ENCODE results near the gene LIN7B.
"Not testable (repeated sequence)": the region's sequence is repeated elsewhere in the genome, so short reads cannot be mapped to it uniquely, and the experiment has no call there.

The LIN7B gene, protein sequence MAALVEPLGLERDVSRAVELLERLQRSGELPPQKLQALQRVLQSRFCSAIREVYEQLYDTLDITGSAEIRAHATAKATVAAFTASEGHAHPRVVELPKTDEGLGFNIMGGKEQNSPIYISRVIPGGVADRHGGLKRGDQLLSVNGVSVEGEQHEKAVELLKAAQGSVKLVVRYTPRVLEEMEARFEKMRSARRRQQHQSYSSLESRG
- 3.4 to 3.6 reads per million in 2 donors for total RNA-seq

GRCh38 chr19:49113762-49114629, at the start of gene LIN7B:
TSS of gene LIN7B (plus strand) at chr19:49114370. CDS start at chr19:49114405, 35 bp downstream.
- DNase-seq, result peak; percentile 53 to 78 (median 70)

GRCh38 chr19:49064768-49065611, 49.2 kb upstream of the LIN7B start, which contains the start of gene NTF4:
TSS of gene NTF4 (minus strand) at chr19:49064818. CDS start at chr19:49061997, 2,821 bp downstream.
- no peak for DNase-seq

DNA sequence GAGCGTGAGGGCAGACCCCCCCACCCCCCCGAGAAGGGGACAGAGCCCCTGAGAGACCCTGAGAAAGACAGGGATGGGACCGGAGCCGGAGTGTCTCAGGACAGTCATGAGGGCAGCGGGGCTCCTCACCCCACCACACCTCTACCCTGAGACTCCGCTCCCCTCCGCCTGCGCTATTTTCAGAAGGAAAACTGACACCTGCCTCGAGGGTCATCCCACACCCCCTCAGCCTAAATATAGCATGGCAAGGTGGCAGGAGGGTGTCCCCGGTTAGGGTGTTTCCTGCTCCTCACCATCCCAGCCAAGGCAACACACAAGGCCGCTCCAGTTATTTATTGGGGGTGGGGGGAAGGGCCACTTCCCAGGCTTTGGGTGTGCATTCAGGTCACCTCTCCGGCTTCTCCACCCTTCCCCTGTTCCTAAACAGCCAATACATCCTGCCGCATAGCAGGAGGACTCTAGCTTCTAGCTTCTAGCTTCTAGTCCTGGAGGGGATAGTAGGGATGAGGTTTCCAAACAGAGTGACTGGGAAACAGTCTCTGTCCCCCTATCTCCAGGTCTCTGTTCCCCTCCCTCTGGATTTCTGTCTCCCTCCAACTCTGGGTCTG, 48.2 kb upstream of the LIN7B start:
- DNase-seq, result no peak

DNA sequence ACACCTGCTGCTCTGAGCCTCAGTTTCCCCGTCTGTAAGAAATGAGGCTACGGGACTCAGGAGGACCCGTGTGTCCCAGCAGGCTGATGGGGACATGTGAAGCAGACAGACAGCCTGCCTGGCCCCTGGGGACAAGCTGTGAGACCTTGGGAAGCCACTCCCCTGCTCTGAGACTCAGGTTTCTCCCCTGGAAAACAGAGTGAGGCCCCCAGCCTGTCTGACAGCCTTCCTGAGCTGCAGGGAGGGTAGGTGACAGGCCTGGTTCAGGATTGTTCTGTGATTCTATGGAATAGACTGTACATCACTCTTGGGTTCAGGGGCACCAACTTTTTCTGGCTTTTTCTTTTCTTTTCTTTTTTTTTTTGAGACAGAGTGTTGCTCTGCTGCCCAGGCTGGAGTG, 46.6 kb upstream of the LIN7B start:
- no peak for DNase-seq

- no peak for DNase-seq
These were observed 45.1 kb upstream of the LIN7B start for GRCh38 chr19:49069026-49069425.

DNA sequence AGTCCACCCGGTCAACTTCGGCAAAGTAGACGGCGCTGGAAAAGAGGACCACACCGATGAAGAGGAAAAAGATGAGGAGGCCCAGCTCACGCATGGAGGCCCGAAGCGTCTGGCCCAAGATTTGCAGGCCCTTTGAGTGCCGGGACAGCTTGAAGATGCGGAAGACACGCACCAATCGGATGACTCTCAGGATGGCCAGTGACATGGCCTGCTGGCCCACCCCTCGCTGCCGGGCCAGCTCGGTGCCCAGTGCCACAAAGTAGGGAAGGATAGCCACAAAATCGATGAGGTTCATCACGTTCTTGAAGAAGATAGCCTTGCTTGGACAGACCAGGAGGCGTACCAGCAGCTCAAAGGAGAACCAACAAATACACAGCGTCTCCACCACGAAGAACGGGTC, 43.8 kb upstream of the LIN7B start:
- DNase-seq, result no peak

- DNase-seq, result peak in 1 of 5 experiments; percentile 47
These were observed 42.2 kb upstream of the LIN7B start for GRCh38 chr19:49071860-49072547.

DNA sequence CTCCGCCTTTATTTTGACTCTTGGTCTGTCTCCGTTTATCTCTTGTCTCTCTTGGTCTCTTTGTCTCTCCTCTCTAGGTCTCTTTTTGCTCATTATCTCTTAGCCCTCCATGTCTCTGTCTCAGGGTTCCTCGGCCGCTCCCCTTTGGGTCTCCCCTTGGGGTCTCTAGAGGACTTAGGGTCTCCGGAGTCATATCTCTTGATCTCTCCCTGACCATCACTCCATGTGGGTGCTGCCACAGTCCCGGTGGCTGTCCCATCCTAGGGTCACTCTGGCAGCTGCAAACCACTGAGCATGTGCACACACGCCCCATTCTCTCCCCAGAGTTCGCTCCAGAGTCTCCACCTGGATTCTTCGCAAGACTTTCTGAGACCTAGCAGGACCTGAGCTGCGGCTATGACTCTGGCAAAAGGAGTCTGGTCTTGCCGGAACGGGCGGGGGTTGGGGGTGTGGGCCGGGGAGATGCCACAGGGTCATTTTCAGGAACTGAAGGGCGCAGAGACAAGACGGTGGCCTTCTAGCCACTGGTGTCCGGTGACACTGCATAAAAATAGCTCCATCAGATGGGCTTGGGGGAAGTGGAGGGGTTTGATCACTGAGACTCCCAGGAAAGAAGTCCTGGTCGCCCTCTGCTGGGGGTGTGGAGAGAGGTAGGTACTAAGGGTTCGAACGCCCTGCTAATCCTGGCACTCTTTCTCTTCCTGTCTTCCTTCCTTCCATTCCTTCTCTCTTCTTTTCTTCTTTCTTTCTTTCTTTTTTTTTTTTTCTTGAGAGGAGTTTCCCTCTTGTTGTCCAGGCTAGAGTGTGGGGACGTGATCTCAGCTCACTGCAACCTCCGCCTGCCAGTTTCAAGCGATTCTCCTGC, 40.4 kb upstream of the LIN7B start:
- DNase-seq, result no peak

GRCh38 chr19:49074869-49075268, 39.3 kb upstream of the LIN7B start:
- DNase-seq, result not testable (repeated sequence)

- DNase-seq, result no peak
These were observed 33.8 kb upstream of the LIN7B start for GRCh38 chr19:49080392-49080791.

DNA sequence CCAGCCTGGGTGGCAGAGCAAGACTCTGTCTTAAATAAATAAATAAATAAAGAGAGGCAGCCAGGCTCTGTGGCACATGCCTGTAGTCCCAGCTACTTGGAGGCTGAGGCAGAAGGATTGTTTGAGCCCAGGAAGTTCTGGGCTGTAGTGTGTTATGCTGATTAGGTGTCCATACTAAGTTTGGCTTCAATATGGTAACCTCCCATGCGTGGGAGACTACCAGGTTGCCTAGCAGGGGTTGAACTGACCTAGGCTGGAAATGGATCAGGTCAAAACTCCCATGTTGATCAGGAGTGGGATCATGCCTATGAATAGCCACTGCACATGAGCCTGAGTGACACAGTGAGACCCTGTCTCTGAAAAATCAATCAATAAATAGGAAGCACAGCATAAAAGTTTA, 32.9 kb upstream of the LIN7B start:
- no peak for DNase-seq

DNA sequence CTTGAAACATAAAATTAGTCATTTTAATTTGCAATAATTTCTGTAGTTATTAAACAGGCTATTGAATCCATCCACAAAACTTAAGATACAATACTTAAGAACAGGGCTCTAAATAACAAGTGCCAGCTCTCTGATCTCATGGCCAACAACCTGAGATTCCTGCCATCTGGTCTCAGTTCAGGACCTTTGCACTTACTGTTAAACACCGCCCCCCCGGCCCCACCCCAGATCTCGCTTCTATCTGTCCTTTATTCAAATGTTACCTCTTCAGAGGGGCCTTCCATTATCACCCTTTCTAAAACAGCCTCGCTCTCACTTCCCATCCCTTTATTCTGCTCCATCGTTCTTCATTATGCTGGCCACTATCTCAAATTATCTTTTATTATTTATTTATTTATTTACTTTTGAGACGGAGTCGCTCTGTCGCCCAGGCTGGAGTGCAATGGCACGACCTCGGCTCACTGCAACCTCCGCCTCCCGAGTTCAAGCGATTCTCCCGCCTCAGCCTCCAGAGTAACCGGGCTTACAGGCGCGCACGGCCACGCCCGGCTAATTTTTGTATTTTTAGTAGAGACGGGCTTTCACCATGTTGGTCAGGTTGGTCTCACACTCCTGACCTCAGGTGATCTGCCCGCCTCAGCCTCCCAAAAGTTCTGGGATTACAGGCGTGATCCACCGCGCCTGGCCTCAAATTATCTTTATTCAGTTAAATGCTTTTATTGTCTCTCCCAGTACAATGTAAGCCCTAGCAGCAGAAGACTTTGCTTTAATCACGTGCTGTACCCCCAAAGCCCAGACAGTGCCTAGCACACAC, 29.8 kb upstream of the LIN7B start:
- DNase-seq, result no peak

DNA sequence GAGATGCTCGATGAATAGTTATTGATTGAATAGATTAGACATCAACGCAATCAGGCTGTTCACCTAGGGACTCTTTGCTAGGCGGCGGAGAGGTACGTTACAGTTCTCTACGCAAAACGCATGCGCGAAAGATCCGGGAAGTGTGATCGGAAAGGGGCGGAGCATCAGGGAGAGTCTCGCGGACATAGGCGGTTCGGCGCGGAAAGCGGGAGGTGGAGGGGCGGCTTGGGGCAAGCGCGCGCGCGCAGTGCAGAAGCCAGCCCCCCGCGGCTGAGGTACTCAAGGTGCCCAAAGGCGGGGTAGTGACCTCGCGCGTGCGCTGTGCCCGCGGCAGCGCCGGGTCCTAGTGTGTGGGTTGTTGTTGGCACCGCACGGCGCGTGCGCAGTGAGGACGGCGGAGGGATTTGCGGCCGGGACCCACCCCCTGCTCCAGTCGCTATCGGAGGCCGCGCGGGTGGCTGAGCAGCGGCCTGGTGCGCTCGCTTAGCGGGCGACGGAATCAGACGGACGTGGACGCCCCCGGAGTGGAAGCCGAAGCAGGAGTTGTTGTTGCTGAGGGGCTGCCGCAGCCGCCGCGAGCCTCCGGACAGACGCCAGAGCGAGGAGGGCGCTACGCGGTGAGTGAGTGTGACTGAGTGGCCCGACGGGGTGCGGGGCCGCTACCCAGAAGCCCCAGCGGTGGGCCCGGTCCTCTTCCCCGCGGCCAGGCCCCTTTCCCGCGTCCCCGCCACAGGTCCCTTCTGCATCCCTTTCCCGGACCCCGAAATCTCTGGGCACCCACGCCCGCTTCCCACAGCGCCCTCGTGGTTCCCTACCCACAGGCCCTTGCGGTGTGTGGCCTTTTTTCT, 28.9 kb upstream of the LIN7B start, which contains the start of gene SNRNP70:
Gene SNRNP70, plus strand, starts transcription at position 432 of the 848 bp plus-strand sequence. CDS start 964 bp downstream, outside the sequence.
- peak; percentile 98 to 100 (median 99) for DNase-seq

GRCh38 chr19:49085868-49086232, 28.3 kb upstream of the LIN7B start:
- no peak for DNase-seq

DNA sequence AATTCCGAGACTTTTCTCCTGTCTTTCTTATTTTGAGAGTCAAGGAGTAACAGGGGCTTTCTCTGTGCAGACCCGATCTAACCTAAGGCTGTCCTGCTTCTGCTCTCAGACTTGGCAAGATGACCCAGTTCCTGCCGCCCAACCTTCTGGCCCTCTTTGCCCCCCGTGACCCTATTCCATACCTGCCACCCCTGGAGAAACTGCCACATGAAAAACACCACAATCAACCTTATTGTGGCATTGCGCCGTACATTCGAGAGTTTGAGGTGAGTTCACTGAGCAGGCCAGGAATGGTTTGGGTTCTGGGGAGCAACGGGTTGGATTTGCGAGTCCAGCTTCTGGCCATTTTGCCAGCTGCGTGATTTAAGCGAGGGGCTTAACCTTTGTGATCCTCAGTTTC, 27.9 kb upstream of the LIN7B start:
- no peak for DNase-seq

DNA sequence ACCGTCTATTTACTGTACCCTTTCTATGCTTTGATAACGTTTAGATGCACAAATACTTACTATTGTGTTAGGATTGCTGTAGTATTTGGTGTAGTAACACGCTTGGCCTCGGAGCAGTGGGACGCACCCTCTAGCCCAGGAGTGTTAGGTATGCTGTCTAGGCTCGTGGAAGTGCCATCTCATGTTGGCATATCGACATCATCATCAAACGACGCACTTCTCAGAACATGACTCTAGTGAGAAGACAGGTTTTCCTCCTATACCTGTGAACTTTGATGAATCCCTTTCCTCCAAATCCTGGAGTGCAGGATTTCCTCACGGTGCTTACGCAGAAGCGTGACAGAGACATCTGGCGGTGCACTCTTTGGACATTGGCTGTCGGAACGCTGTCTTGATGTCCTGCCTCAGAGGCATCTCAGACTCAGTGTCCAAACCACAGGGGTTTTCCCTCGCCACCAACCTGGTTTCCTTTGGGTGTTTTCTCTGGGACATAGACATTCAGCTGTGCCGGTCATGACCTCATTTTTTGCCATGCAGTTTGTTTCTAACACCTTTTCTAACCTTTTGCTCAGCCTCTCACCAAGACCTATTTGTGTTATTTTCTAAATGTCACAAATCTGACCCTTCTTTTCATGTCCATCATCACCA, 22.7 kb upstream of the LIN7B start:
- DNase-seq, result no peak

GRCh38 chr19:49092686-49093085, 21.5 kb upstream of the LIN7B start:
- DNase-seq, result no peak

Measured in T-helper 2 cell (primary cell).